Stimulated activated CD8-positive, alpha-beta memory T cell treated with anti-CD3 and anti-CD28 coated beads, Interleukin-12 subunit alpha, Interleukin-12 subunit beta, amount 100 ng/mL, for 24 hours (primary cell): ENCODE measurements around the gene PIGW.
A peak's percentile ranks its signal among the peaks of the same experiment; 100 is the strongest.

Source experiments
- DNase-seq: peaks from one replicate; pipeline ENCODE4 v3.0.0-alpha.2; 2020; ENCODE audit errors: extremely low read depth

The PIGW gene, protein sequence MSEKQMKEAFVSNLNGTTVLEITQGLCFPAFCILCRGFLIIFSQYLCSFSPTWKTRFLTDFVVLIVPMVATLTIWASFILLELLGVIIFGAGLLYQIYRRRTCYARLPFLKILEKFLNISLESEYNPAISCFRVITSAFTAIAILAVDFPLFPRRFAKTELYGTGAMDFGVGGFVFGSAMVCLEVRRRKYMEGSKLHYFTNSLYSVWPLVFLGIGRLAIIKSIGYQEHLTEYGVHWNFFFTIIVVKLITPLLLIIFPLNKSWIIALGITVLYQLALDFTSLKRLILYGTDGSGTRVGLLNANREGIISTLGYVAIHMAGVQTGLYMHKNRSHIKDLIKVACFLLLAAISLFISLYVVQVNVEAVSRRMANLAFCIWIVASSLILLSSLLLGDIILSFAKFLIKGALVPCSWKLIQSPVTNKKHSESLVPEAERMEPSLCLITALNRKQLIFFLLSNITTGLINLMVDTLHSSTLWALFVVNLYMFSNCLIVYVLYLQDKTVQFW

DNA sequence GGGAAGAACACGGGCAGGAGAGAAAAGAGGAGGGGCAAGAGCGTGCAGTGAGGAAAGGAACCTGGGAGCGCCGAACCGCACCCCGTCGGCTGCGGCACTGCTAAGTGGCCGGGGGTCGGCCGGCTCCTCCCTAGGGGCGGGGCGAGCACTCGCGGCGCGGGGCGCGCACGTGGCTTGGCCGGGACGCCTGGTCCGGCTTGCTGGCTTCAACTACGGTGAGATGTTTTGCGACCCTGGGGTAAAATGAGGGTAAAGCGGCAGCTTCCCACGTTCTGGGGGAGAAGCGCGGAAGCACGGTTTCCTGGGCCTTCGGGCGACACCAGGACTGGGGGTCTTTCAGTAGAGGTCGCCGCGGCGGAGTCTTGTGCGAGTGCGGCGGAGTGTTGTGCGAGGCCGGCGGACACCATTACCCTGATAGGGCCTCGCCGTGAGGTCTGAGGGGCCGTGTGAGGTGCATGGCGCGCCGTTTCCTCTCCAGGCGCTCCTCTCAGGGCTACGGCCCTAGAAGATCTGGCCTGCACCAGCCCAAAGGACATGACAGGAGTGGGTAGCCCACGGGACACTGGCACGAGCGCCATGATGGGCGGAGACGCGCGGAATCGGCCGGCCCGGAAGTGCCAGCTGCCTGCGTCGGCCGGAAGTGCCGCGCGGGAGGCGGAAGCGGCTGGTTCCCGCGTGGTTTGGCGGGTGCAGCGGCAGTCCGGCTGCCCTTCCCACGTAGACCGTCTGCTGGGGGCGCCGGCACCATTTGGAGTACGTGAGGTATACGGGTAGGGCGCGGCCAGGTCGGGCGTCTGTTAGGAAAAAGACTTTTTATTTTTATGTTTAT is at the start of gene PIGW, which contains the start of gene MYO19:
Gene PIGW (plus strand): TSS at position 148 of the 829 bp plus-strand sequence. CDS start 2,115 bp downstream, outside the sequence.
Gene MYO19 (minus strand): TSS at position 29 of the 829 bp plus-strand sequence. CDS start 2,330 bp downstream, outside the sequence.
- DNase-seq, result peak; percentile 73

DNA sequence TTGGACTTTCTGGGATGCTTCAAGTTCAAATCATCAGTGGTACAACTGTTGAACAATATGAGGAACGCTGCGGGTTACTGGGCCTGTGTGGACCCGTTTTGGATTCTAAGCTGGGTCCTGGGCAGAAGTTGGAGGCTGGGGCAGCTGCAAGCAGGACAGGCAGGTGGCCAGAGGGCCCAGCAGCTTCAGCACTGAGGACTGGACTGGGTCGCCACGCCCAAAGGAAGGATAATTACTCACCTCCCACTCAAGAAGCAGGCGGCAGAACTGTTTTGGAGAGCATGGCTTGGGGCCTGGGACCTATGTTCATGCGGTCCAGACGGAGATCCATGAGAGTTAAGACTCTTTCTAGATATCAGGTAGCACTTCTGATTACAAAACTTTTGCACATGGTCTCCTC is 49.8 kb upstream of the PIGW start:
- DNase-seq, result no peak

DNA sequence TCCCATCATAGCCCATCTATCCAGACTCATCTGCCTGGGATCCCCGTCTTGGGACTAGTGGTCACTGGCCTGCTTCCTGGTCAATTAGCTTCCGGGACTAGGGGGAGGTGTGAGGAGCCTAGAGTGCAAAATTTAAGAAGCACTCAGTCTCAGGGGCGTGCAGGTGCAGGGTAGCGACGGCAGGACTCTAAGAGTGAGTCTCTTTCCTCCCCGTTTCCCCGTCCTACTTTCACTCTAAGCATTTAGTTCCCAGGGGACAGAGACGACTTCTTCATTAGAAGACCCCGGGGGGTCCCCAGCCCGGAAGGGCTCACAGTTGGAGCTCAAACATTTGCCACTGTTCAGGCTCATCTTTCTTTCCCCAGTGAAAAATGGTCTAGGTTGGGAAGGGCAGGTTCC is 49.0 kb upstream of the PIGW start:
- DNase-seq, result no peak

DNA sequence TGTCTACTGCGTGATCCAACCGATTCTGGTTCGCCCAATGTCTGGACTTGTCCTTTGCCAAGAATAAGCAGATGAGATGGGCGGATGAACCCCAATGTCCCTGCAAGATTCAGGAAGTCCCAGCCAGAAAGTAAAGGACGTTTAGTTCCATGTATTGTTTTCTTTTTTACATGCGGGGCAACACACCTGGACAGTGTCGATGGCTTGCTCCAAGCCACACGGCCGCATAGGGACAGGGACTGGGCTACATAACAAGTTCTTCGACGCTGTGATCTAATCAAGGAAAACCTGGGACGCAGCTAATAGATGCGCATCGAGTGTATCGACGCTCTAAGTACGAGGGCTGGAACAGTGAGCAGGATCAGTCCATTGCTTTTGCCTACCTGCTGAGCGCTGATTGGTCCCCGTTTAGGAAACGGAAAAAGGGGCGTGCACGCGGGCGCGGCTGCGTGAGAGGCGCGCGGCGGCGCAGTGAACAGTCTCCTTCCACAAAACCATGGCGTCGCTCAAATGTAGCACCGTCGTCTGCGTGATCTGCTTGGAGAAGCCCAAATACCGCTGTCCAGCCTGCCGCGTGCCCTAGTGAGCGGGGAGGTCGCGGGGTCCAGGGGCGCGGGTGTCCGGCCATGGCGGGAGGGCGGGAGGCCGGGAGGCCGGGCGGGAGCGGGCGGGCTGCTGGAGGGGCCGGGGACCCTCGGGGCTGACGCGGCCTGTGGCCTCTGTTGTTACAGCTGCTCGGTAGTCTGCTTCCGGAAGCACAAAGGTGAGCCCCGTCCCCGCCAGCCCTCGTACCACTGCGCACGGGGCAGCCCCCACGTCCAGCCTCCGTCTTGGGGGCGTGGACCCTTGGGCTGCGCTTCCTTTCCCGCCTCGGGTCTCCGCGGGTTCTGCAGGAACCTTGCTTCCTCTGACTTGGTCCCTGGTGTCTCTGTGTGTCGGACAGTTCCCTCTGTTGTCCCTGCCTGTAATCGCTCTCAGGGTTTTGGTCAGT is 48.3 kb upstream of the PIGW start, which contains the start of gene ZNHIT3:
Gene ZNHIT3 (plus strand): TSS at position 478 of the 991 bp plus-strand sequence. CDS start 19 bp downstream, at position 497.
- DNase-seq, result peak; percentile 72

DNA sequence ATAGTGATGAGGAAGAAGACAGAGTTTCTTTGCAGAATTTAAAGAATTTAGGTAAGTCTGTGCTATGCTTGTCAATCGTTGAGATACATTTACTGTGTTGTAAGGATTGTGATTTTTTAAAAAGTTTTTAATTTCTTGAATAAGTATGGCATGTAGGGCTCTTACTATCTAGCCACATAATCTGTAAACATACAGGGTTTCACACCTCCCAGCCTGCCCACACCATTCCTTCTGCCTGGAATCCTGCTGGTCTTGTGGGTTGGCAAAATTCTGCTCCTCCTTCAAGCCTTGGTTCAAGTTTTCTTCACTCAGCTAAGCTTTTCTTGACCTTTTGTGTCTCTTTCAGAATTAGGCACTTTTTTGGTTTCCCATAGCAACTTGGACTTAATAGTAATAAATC is 40.8 kb upstream of the PIGW start:
- DNase-seq, result no peak

DNA sequence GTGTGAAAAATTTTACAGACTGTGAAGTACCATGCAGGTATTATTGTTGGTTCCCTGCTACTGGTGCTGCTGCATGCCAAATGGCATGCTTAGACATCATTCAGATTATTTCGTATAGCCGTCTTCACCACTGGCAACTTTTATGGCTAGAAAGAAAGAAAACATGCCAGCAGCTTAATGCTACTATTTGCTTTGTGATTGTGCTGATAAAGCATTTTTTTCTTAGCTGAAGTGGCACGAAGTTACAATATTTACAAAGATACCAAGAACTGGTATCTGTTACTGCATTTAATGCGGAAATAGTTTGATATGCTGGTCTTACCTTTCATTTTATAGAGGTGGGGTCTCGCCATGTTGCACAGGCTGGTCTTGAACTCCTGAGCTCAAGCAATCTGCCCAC is 40.1 kb upstream of the PIGW start:
- DNase-seq, result no peak

DNA sequence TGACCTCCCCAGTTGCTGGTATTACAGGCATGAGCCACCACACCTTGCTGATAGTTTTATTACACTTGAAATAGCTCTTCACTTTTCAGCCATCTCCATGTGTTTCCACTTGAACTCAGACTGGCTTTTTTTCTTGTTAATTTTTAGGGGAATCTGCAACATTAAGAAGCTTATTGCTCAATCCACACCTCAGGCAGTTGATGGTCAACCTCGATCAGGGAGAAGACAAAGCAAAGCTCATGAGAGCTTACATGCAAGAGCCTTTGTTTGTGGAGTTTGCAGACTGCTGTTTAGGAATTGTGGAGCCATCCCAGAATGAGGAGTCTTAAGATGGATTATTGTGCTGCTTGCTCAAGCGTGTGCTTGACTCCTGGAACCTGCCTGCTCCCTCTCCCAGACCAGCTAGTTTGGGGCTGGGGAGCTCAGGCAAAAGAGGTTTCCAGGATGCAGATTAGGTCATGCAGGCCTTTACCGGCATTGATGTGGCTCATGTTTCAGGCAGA is 39.7 kb upstream of the PIGW start:
- DNase-seq, result no peak

DNA sequence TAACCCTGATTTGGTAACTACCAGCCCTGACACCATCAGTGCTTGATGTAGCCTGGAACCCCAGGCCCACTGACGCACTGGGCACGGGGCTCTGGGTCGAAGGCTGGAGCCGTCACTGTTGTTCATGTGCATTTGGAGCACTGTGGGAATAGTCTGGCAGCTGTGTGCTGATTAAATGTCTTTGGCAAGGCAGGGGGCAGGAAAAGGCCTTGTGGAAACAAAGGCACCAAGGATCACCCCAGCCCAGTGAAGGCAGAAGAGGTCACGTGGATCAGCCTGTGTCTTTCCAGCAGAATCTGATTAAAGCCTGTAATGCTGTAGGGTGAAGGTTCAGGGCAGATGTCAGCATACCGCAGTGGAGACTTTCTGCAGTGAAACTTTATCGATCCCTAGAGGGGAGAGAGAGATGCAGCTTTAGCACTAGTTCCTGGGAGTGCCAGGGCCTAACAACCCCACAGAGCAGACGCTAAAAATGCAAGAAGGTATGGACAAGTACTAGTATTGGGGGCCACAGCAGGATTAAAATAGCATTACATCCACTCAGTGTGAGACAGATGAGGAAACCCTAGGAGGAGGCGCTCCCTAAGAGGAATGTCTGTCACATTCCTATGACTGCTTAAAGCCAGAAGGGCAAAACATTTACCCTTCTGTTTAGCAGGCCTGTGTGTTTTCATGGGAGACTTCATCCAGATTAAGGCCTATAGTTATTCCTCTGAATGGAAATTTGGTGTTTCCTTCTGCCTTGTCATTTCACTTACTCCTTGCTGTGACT is 38.6 kb upstream of the PIGW start:
- DNase-seq, result no peak

DNA sequence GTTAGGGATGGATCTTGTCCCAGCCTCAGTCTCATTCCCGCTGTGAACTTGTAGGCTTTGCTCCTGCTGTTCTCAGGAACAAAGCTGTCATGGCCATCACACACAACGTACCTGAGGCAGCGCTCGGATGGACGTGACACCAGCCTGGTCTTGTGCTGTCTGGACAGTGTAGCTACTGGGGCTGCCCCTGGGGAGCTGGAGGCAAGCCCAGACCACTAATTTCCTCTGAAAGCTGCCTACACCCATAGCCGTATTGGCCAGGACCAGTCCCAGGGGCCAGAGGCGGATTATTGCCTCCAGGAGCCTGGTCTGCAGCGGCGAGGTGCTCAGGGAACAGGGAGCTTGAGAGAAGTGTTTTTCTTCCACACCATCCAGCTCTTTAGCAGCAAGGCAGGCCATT is 36.6 kb upstream of the PIGW start:
- DNase-seq, result no peak

DNA sequence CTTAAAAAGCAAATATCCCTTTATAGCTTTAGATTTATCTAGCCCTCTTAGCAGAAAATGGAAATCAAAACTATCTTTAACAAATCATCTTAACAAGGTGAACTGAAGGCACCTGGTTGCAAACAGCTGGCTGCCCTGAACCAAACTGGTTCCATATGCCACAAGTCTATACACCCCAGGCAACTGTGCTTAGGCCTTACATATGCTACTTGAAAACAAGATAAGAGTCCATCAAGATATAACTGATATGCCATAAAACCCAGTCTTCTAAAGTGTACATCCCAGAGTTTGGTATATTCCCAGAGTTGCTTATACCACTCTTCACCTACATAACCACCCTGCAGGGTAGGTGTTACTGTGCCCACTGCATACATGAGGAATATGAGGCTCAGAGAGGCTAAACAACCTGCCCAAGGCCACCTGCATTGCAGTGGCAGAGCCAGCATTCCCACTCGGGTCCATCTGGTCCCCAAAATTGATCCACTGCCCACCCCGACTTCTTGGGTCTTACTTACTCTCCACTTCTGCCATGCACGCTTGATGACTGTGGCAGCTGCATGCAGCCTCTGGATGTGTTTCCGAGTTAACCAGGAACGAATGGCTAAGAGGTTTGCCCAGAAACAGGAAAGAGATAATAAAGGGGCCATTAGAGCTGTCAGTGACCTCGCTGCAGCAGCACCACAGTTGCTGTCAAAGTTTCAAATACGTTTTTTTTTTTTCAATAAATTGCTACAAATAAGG is 36.1 kb upstream of the PIGW start:
- DNase-seq, result no peak

DNA sequence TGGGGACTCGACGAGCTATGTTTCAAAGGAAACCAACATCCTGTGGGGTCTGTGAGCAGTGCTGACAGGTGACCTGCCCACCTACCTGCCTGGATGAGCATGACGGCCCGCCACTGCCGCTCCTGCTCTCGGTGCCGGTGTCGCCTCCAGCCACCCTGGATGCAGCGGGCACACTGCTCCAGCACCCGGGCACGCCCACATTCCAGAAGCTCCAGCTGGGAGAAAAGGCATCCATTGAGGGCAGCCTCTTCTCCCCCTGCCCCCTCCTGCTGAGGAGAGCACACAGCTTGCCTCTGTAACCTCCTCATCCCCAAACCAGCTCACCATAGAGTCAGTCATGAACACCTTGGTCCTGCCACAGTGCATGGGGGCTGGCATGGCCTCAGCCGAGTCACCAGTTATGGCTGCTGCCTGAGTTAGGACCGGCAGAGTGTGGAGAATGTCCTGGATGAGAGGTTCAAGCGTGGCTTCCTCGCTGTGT is 34.0 kb upstream of the PIGW start:
- no peak for DNase-seq

DNA sequence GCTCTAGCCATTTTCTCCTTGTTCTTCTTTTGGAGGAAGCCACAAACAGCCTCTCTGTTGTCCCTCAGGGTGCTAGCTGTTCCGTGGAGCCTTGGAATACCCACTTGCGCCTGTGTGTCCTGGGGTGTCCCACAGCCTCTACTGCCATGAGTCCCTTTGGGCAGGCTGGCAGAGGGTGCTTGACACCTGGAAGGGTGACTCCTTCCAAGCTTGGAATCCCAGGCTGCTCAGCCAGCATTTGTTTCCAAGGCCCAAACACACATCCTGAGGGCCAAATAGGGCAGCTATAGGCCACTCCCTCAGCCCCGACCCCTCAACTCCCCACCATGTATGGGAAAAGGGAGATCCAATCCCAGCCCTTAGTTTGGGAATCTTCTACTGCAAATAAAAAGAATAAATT is 33.4 kb upstream of the PIGW start:
- DNase-seq, result no peak

DNA sequence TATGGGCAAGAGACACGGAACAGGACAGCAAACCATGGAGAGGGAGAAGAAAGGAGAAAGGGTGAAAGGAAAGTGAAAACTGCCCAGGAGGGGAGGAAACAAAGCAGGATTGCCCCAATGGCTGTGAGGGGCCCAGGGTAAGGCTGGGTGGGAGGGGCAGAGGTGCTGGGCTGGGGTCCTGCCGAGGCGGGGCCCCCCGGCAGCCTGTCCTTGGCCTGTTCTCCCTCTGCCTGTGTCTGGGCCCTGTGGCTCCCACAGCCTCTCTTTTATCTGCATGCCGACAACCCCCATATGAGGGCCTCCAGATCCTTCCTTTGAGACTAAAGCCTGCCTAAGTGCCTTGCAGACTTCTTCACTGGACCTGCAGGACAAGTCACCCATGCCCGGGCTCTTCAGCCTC is 32.8 kb upstream of the PIGW start:
- no peak for DNase-seq

DNA sequence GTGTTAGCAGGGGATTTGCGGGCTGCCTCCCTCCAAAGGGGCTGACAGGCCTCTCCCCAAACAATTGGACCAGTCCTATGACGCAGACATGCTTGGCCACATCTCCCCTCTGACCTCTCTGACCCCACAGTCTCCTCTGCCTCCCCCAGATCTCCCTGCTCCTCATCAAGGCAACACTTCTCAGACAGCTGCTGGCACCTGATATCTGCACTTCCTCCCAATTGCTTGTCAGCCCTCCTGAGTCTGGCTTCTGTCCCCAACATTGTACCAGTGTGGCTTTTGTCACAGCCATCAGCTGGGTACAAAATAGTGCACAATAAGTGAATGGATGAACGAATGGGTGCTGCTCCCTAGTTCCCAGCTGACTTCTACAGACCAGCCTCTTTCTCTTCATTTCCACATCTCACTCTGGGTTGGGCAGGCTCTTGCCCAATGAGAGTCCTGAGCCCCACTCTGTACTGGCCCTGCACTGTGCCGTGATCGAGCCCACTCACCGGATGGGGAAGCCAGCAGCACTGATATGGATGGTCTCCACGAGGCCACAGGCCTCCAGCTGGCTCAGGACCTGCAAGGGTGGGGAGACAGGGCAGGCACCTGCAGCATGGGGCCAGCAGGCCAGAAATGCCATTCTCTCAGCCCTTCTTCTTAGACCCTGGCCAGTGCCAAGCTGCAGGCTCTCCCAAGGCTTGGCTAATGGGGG is 31.2 kb upstream of the PIGW start:
- no peak for DNase-seq

DNA sequence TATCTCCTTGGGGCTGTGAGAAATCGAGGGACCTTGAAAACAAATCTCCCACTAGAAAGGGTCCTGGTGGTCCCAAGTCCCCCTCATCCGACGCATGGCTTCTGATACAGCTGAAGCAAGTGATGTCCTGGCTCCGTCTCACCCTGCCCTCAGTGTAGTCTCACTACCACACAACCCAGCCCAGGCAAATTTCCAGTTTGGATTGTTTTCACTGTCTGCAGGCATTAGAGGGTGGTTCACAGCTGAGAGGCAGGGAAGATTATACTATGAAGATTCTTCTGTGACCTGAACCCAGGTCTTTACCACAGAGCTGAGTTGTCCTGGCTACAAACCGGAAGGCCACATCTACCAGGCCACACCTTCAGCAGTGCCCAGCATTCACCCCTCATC is 30.6 kb upstream of the PIGW start:
- no peak for DNase-seq

DNA sequence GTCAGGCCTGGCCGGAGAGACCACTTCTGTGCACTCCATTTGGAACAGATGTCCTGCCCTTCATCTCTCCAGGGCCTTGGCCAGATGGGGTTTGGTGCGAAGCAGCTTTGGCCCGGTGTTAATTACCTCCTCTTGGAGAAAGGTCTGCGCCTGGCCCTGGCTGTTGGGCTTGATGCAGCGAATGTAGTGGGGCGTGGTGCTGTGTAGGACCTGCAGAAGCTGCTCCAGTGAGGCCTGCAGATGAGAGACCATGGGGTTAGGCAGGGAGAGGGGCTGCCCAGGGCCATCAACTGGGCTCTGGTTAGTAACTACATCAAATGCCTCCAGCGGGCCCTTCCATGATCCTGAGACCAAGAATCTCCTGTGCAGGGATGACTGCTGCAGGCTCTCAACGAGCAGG is 29.6 kb upstream of the PIGW start:
- DNase-seq, result no peak

DNA sequence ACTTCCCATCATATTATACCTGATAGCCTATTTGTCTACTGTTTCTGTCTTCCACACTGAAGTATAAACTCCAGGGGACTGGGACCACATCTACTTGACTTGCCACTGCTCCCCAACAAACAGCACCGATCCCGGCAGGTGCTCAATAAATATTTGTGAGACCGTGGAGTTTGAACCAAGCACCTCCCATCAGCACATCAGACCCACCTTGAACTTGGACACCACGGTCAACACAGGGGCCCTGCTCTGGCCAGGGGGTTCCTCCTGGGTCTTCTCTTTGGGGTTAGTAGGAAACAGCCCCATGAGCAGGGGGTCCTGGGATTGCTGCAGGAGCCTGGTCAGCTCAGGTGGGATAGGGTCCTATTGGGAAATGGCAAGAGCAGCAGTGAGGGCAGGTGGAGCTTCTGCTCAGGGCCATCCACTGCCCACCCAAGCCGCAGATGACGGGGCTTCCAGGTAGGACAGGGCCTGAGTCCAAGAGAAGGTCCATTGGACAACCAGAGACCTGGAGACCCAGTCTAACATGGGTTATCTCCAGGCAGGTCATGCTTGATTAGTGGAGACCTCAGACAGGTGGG is 28.4 kb upstream of the PIGW start:
- no peak for DNase-seq

DNA sequence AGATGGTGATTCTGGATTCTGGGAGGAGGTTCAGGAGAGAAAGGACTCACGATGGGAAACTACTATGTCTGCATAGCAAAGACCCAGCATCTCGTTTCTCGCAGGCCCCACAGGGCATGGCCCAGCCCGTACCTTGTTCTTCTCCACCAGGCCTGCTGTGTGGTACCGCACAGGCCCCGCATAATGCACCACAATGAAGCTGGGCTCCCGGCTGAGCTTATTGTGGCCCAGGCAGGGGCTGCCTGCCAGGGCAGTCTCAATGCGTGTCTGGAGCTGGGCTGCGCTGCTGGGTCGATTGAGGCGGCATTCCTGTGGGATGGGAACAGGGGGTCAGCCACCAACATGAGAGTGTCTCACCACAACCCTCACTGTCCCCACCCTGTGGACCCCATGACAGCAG is 28.0 kb upstream of the PIGW start:
- DNase-seq, result no peak

DNA sequence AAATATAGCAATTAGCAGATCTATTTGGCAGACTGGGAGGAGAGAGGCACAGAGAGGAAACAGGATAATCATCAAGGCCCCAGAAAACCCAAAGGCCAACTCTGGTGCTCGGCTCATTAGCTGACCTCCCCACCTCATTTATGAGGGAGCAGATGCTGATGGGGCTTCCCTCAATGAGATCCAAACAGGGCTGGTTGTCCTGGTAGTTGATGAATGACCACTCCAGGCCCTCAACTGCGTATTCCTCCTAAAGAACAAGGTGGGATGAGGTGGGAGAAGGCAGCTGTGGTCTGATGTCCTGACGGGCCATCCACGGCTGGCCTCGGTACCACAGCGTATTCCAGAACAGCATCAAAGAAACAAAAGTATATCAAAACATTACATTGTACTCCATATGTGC is 27.5 kb upstream of the PIGW start:
- DNase-seq, result no peak
